ENCODE results near the gene TRRAP.
A peak's percentile ranks its signal among the peaks of the same experiment; 100 is the strongest.
"Not testable (repeated sequence)": the region's sequence is repeated elsewhere in the genome, so short reads cannot be mapped to it uniquely, and the experiment has no call there.

The TRRAP gene

GRCh38 chr7:98878365-98879197 lies at the start of gene TRRAP:
Gene TRRAP (plus strand): TSS chr7:98878532. CDS start chr7:98881151, 2,619 bp downstream.
- peak; percentile 13 to 72 (median 60) for DNase-seq (ENCODE audit: low read depth in 3 of 3, low spot score in 1 of 3)

- no peak for DNase-seq (ENCODE audit: low read depth in 3 of 3, low spot score in 1 of 3)
Observed at GRCh38 chr7:98830972-98831548, 47.3 kb upstream of the TRRAP start.

GRCh38 chr7:98831641-98832221 lies 46.6 kb upstream of the TRRAP start:
- DNase-seq (ENCODE audit: low read depth in 3 of 3, low spot score in 1 of 3) = peak in 1 of 3 donors; percentile 18

- DNase-seq (ENCODE audit: low read depth in 3 of 3, low spot score in 1 of 3) = no peak
Observed at GRCh38 chr7:98833022-98833421, 45.3 kb upstream of the TRRAP start.

GRCh38 chr7:98834949-98835348 lies 43.4 kb upstream of the TRRAP start:
- no peak for DNase-seq (ENCODE audit: low read depth in 3 of 3, low spot score in 1 of 3)

- no peak for DNase-seq (ENCODE audit: low read depth in 3 of 3, low spot score in 1 of 3)
Observed at GRCh38 chr7:98836811-98837629, 41.3 kb upstream of the TRRAP start.

GRCh38 chr7:98837630-98837972 lies 40.7 kb upstream of the TRRAP start:
- no peak for DNase-seq (ENCODE audit: low read depth in 3 of 3, low spot score in 1 of 3)

GRCh38 chr7:98840096-98840495 lies 38.2 kb upstream of the TRRAP start:
- DNase-seq (ENCODE audit: low read depth in 3 of 3, low spot score in 1 of 3) = no peak

- DNase-seq (ENCODE audit: low read depth in 3 of 3, low spot score in 1 of 3) = no peak
Observed at GRCh38 chr7:98840722-98841121, 37.6 kb upstream of the TRRAP start.

- peak; percentile 32 to 66 (median 40) for DNase-seq (ENCODE audit: low read depth in 3 of 3, low spot score in 1 of 3)
Observed at GRCh38 chr7:98841179-98841997, 36.9 kb upstream of the TRRAP start.

GRCh38 chr7:98842552-98842951 lies 35.8 kb upstream of the TRRAP start:
- not testable (repeated sequence) for DNase-seq (ENCODE audit: low read depth in 3 of 3, low spot score in 1 of 3)

- no peak for DNase-seq (ENCODE audit: low read depth in 3 of 3, low spot score in 1 of 3)
Observed at GRCh38 chr7:98848918-98849317, 29.4 kb upstream of the TRRAP start.

- DNase-seq (ENCODE audit: low read depth in 3 of 3, low spot score in 1 of 3) = no peak
Observed at GRCh38 chr7:98852826-98853225, 25.5 kb upstream of the TRRAP start.

GRCh38 chr7:98855610-98856422 lies 22.5 kb upstream of the TRRAP start:
- DNase-seq (ENCODE audit: low read depth in 3 of 3, low spot score in 1 of 3) = no peak

GRCh38 chr7:98860071-98860470 lies 18.3 kb upstream of the TRRAP start:
- DNase-seq (ENCODE audit: low read depth in 3 of 3, low spot score in 1 of 3) = no peak

- DNase-seq (ENCODE audit: low read depth in 3 of 3, low spot score in 1 of 3) = no peak
Observed at GRCh38 chr7:98862203-98862602, 16.1 kb upstream of the TRRAP start.

GRCh38 chr7:98862716-98863420 lies 15.5 kb upstream of the TRRAP start:
- no peak for DNase-seq (ENCODE audit: low read depth in 3 of 3, low spot score in 1 of 3)

GRCh38 chr7:98863601-98864000 lies 14.7 kb upstream of the TRRAP start:
- DNase-seq (ENCODE audit: low read depth in 3 of 3, low spot score in 1 of 3) = no peak
